HG03558 (cell line): ENCODE measurements around the gene TOX2.

Experiments used
- ATAC-seq: cut with Tn5 transposase; IDR thresholded peaks from one replicate; pipeline ENCODE4 v1.9.1; 2021; ENCODE audit warnings: moderate number of reproducible peaks; ENCODE audit not compliant: unreplicated experiment; ENCODE audit errors: extremely low read depth

The TOX2 gene

GRCh38 chr20:43973671-43974450 lies 59.2 kb downstream of the TOX2 start:
- no peak for ATAC-seq

DNA sequence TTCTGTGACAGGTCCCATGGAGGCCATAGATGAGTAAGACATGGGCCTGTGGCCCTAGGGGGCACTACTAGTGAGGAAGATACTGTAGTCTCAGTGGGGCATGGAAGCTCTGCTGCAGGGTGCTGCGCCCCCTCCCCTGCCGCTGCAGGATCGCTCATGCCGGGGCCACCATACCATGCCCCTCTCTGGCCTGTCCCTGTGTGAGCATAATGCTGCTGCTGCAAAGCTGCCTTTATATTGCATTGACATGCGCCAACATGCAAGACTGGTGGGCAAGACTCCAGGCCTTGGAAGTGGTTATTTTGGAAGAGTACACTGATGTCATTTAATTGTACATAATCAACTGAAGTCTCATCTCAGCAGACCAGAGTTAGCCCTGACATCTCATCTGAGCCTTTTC lies 60.0 kb downstream of the TOX2 start:
- no peak for ATAC-seq

- no peak for ATAC-seq
Measured at GRCh38 chr20:43975096-43975768, 60.6 kb downstream of the TOX2 start.

GRCh38 chr20:43976547-43976946 lies 61.9 kb downstream of the TOX2 start:
- no peak for ATAC-seq

DNA sequence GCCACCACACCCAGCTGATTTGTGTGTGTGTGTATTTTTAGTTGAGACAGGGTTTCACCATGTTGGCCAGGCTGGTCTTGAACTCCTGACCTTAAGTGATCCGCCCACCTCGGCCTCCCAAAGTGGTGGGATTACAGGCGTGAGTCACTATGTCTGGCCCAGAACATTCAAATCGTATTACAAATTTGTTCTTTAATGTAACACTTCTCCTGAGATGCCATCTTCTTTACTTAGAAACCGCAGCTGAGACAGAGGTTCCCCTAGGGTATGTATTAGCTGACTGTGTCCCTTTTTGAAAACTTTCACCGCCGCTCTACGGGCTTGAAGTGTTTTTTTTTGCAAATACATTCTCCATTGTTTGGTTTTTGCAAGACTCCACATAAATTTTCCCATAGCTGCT lies 62.6 kb downstream of the TOX2 start:
- ATAC-seq = no peak

- ATAC-seq = no peak
Measured at GRCh38 chr20:43977962-43978361, 63.3 kb downstream of the TOX2 start.

DNA sequence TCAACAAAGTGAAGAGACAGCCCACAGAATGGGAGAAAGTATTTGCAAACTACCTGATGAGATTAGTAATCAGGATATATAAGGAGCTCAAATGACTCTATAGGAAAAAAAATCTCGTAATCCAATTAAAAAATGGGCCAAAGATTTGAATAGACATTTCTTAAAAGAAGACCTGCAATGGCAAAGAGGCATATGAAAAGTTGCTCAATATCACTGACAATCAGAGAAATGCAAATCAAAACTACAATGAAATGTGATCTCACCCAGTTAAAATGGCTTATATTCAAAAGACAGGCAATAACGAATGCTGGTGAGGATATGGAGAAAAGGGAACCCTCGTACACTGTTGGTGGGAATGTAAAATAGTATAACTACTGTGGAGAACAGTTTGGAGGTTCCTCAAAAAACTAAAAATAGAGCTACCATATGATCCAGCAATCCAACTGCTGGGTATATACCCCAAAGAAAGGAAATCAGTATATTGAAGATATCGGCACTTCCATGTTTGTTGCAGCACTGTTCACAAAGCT lies 65.0 kb downstream of the TOX2 start:
- ATAC-seq = no peak

- no peak for ATAC-seq
Measured at GRCh38 chr20:43981540-43981939, 66.9 kb downstream of the TOX2 start.

- no peak for ATAC-seq
Measured at GRCh38 chr20:43982016-43982415, 67.4 kb downstream of the TOX2 start.

DNA sequence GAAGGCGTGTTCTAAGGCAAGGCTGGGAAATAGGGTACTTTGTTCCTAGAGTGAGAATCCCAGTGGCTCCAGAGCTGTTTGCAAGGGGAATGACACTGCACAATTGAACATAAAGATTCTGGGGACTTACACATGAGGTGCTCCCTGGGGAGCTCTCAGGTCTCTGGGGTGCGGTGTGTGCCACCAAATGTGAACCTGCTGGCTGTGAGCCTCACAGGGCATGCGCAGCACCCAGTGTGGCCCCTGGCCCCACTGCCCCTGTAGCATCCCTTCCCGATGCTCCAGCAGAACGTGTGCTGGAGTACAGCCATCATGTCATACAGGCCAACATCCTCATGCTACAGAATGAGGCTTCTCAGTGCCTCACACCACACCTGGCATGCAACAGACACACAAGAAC lies 68.2 kb downstream of the TOX2 start:
- ATAC-seq = no peak

DNA sequence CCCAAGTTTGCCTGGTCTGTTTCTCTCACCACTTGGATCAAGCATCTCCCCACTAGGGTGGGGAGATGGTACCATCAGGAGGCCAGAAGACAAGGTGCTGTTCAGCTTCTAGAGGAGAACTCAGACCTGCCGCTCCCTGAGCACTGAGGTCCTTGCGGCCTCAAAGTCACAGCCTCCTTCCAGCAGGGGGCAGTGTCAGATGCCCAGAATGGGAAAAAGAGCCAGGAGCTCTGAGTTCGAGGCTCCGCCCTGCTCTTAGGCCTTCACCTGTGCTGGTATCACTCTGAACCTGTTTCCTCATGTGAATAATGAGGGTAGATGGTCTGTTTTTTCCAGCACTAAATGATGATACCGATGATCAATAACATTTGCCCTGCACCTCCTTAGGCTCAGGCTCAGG lies 68.7 kb downstream of the TOX2 start:
- ATAC-seq = no peak

DNA sequence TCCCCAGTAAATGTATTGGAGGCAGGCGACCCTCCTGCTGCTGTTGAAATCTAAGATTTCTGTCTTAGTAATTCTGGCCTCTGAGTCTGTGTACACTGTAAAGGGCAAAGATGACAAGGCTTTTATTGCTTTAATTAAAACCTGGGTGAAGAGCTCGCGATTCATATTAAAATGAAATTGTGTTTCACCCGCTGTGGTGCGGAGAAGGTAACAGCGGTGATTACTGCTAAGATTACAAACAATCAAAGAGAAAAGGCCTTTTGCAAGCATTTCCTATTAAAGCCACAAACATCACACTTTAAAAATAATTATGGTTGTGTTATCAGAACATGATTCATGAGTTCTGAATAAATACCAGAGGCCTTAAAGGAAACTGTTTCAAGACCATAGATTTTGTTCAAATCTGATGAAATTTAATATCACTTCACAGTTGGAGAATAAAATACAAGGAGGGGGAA lies 69.3 kb downstream of the TOX2 start:
- no peak for ATAC-seq

- ATAC-seq = no peak
Measured at GRCh38 chr20:43984587-43984986, 69.9 kb downstream of the TOX2 start.

GRCh38 chr20:43985121-43985520 lies 70.5 kb downstream of the TOX2 start:
- no peak for ATAC-seq

GRCh38 chr20:43985608-43986316 lies 71.1 kb downstream of the TOX2 start:
- no peak for ATAC-seq

- ATAC-seq = no peak
Measured at GRCh38 chr20:43987018-43987417, 72.4 kb downstream of the TOX2 start.

GRCh38 chr20:43987531-43987930 lies 72.9 kb downstream of the TOX2 start:
- no peak for ATAC-seq

- ATAC-seq = no peak
Measured at GRCh38 chr20:43988451-43988850, 73.8 kb downstream of the TOX2 start.

DNA sequence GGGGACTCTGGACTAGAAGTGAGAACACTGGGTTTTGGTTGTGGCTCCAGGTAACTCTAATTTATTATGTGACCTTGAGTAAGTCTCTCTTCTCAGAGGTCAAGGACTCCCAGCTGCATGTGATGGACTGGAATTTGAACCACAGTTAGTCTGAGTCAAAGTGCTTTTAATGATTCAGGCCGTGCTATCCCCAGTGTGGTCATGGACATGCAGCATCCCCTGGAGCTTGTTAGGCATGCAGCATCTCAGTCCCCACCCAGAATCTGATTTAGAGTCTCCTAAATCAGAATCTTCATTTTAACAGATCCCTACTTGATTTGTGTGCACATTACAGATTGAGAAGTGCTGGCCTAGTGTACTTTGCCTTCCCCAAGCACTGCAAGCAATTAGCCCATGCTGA lies 74.2 kb downstream of the TOX2 start:
- ATAC-seq = no peak

DNA sequence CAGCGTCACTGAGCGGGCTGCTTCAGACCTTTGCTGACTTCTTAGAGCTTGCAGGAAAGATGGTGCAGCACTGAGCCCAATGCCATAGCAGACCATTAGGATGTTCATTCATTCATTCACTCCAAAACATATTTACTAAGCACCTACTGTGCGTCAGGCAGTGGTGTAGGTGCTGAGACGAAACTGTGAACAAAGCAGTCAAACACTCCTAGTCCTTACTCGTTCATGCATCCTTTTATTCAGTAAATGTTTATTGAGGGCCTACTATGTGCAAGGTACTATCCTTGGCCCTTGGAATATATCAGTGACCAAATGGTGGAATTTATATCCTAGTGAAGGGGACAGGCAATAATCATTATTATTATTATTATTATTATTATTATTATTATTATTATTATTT lies 76.6 kb downstream of the TOX2 start:
- no peak for ATAC-seq

- no peak for ATAC-seq
Measured at GRCh38 chr20:43991982-43992381, 77.3 kb downstream of the TOX2 start.
